LNCAP (cell line): ENCODE results near the gene CCSER1.

ENCODE experiments used
- CTCF ChIP-seq: fragments of 450-650 bp; IDR thresholded peaks from 2 replicates; pipeline ENCODE4 v1.5.1; 2017; ENCODE audit warnings: mild to moderate bottlenecking

The CCSER1 gene

GRCh38 chr4:90093526-90093925, 33.7 kb upstream of the CCSER1 start:
- TF ChIP-seq CTCF: no peak

GRCh38 chr4:90095000-90095399, 32.2 kb upstream of the CCSER1 start:
- TF ChIP-seq CTCF: no peak

- TF ChIP-seq CTCF: no peak
These were observed 27.4 kb upstream of the CCSER1 start for GRCh38 chr4:90099812-90100211.

- TF ChIP-seq CTCF: no peak
These were observed 23.2 kb upstream of the CCSER1 start for GRCh38 chr4:90103991-90104390.

- TF ChIP-seq CTCF: no peak
These were observed 21.9 kb upstream of the CCSER1 start for GRCh38 chr4:90105274-90105673.

- no peak for TF ChIP-seq CTCF
These were observed 14.5 kb upstream of the CCSER1 start for GRCh38 chr4:90112715-90113114.

GRCh38 chr4:90113881-90114457, 13.2 kb upstream of the CCSER1 start:
- no peak for TF ChIP-seq CTCF
